CD4-positive, alpha-beta T cell treated with Interleukin-1 beta for 1 hour (primary cell): ENCODE measurements around the gene IL15.
"Not testable (repeated sequence)": the region's sequence is repeated elsewhere in the genome, so short reads cannot be mapped to it uniquely, and the experiment has no call there.

Source experiments
- DNase-seq, 2 donors: peaks; one replicate each; pipeline ENCODE4 v3.0.0-alpha.2; 2020 to 2022

IL15 gene

DNA sequence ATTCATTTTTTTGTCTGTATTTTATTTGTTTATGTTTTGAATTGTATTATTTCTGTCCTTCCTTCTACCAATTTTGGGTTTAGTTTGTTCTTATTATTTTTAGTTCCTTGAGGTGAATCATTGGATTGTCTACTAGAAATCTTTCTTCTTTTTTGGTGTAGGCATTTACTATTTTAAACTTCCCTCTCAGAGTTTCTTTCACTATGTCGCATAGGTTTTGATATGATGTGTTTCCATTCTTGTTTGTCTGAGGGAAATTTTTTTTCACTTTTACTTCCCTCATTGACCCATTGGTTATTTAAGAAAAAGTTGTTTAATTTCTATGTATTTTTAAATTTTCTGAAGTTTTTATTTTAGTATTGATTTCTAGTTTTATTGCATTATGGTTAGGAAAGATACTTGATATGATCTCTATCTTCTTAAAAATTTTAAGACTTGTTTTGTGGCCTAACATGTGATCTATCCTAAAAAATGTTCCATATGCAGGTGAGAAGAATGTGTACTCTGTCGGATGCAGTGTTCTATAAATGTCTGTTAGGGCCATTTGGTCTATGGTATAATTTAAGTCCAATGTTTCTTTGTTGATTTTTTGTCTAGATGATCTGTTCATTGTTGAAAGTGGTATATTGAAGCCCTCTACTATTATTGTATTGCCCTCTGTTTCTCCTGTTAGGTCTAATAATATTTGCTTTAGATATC, 68.8 kb downstream of the IL15 start:
- DNase-seq = no peak

DNA sequence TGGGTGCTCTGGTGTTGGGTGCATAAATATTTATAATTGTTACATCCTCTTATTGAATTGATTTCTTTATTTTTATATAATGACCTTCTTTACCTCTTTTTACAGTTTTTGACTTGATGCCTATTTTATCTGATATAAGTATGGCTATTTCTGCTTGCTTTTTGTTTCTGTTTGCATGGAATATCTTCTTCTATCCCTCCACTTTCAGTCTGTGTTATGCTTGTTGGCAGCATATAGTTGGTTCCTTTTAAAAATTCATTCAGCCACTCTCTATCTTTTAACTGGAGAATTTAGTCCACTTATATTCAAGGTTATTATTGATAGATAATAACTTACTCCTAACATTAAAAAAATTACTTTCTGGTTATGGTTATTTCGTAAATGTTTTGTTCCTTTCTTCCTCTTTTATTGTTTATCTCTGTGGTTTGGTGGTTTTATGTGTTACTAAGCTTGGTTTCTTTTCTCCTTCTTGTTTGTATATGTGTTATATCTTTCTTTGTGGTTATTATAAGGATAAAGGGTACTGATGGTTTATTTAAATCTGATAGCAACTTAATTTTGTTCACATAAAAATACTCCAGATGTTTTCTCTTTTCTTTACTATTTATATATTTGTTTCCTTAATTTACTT, 69.5 kb downstream of the IL15 start:
- DNase-seq = no peak

DNA sequence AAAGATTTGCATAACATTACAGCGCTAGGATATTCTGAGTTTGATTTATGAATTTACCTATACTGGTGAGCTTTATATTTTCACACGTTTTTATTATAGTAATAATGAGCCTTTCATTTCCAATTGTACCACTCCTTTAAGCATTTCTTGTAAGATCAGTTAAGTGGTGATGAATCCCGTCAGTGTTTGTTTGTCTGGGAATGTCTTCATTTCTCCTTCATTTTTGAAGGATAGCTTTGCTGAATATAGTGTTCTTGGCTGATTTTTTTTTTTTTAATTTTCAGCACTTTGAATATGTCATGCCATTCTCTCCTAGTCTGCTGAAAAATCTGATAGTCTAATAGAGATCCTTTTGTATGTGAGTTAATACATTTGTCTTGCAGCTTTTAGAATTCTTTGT, 70.1 kb downstream of the IL15 start:
- no peak for DNase-seq

DNA sequence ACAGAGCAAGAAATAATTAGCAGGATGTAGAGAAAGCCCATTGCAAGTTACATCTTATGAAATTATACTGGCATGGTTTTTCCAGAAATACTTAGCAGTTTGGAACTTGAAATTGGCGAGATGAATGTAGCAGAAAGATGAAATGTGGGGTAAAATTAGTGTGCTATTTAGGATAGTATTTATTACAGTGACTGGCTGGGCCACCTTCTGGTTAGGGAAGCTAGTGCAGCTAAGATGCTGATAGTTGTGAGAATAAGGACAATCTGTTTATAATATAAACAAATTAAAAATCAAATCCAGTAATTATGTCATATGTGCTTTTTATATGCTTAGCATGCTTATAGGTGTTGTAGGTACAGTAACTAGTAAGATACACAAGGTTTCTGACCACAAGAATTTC, 74.8 kb downstream of the IL15 start:
- DNase-seq = no peak

DNA sequence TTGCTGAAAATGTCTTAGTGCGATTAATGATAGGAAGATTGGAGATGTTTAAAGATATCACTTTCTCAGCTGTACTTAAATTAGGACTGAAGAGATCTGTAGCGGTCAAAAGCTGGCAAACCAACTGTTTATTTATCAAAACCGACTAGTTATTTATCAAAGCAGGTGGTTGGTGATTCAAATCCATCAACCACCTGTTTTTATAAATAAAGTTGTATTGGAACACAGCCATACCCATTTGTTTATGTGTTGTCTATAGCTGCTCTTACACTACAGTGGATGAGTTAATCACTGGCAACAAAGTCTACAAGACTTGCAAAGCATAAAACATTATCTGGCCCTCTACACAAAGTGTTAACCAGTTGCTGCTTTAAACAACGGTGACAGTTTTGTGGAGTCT, 76.8 kb downstream of the IL15 start:
- DNase-seq = no peak

DNA sequence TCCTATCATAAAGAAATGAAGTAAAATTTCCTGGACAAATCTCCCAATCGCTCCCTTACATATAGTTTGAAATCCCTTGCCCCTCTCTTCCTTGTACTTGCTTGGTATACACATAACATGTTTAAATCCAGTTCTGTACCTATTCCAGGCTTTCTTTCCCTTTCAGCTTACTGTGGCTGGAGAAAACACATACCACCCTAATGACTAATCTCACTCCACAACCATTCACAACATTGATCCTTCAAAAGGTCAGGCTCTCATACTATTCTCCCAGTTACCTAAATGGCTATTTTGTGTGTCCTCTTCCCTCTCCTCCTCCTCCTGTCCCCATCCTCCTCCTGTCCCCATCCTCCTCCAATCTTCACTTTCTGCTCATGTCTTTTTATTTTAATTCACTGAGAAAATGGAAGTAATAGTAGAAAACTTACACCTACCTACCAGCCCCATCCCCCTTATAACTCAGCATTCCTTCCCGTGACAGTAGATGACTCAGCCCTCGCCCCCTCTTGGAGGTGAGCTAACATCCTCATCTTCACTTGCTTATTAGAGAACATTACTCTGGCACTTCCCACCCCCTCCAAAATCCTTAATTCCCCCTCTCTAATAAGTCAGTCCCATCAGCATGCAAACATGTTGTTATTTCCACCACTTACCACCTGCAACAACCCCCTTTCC, 77.5 kb downstream of the IL15 start:
- no peak for DNase-seq

DNA sequence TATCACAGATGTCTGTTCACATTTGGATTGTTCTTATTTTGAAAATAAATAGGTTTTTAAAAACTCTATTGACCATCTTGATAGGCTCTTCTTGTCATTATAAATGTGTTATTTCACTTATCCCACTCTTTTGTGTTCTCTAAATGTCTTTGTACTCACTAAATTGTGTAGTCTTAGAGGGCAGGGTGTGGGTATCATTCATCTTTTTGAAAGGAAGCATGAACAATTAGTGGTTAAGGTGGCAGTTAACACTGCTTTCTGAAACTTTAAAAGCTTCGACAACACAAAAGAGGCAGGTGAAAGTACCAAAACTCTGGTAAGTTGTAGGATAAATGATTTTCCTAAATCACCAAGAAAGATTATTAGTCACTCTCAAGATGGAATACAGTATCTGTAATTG, 83.2 kb downstream of the IL15 start:
- DNase-seq = no peak

DNA sequence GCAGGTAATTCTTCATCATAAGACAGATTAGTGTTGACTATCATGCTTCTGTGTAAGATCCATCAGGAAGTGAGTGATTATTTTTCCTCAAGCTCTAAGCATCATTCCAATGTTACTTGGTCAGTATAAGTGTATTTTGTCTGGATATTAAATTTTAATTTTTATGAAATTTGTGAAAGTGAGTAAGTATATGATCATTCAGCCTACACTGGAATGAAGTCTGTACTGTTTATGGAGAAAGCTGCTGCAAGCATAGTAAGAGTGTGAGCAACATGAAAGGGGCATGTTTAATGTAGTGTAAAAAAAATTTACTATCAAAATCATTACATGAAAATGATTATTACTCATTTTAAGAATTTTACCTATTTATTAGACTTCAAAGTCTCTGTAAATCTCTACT, 84.8 kb downstream of the IL15 start:
- DNase-seq = no peak

DNA sequence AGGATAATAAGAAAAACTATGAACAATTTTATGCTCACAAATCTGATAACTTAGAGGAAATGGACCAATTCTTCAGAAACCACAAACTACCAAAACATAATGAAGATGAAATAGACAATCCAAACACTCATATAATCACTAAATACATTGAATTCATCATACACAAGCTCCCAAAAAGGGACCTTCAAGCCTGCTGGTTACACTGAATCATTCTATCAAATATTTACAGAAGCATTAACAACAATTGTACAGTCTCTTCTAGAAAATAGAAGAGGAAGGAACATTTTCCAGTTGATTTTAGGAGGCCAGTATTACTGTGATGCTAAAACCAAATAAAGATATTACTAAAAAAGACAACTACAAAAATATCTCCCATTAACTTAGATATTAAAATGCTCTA, 88.3 kb downstream of the IL15 start:
- DNase-seq = no peak

DNA sequence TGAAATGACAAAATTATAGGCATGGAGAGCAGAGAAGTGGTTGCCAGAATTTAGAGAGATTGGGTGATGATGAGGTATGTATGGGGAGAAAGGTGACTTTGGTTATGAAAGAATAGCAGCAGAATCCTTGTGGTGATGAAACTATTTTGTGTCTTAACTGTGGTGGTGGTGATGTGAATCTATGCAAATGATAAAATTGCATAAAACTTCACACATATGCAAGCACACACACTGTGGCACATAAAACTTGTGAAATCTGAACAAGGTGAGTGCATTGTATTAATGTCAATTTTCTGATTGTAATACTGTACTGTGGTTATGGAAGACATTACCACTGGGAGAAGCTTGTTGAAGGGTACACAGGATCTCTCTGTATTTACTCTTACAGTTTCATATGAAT, 91.0 kb downstream of the IL15 start:
- no peak for DNase-seq

DNA sequence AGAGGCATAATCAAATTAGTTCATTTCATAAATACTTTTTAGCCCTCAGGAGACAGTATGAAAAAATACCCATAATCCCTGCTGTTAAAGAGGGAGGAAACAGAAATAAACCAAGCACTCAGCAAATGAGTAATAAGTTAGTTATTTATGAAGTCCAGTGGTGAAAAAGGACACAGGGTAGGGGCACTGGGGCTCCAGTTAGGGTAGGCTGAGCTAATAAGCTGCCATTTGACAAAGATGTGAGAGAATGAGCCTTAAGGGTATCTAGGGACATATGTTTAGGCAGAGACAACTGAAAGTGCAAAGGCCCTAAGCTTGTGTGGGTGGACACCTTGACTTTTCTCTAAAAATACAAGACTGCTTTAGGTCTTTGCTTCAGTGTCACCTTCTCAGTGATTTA, 94.4 kb downstream of the IL15 start:
- DNase-seq = no peak

DNA sequence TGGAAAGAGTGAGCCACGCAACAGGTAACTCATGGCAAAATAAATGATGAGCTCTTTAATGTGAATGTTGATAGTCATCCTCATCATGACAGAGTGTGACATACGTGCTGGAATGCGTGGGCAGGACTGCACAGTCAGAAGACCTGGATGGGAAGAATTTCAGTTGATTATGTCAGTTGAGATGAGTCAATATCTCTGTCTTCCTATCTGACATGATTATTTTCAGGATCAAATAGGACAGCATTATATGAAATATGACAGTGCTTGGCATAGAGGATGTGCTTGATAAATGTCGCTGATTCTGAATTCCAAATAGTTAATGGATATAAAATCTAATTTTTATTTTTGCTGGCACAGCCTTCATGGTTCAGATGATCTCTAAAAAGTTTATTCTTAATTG, 95.1 kb downstream of the IL15 start:
- DNase-seq = no peak

DNA sequence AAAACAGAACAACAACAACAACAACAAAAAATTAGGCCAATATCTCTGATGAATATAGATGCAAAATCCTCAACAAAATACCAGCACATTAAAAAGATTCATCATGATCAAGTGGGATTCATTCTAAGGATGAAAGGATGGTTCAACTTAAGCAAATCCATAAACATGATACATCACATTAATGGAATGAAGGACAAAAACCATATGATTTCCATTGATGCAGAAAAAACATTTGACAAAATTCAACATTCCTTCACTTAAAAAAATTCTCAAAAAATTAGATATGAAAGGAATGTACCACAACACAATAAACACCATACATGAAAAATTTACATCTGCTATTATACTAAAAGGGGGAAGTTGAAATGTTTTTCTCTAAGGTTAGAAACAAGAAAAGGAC, 103.3 kb downstream of the IL15 start:
- DNase-seq = no peak

DNA sequence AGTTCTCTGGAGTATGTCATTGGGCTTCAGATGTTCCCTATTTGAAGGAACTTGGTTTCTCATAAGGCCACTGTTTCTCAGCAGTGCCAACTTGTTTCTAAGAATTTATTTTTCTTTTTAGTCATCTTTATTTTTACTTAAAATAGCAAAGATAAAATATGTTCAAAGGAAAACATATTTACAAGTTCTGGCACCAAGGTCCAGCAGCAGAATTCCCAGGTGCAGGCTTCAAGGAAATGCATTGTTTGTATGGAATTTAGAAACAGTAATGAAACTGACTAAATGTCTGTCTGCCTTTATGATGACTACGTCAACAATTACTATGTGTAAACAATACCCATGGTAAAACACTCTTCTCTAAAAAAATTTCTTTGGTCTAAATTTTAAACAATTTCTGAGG, 109.6 kb downstream of the IL15 start:
- DNase-seq = no peak

DNA sequence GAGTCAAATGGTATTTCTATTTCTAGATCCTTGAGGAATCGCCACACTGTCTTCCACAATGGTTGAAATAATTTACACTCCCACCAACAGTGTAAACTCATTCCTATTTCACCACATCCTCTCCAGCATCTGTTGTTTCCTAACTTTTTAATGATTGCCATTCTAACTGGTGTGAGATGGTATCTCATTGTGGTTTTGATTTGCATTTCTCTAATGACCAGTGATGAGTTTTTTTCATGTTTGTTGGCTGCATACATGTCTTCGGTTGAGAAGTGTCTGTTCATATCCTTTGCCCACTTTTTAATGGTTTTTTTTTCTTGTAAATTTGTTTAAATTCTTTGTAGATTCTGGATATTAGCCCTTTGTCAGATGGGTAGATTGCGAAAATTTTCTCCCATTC, 115.4 kb downstream of the IL15 start:
- DNase-seq = not testable (repeated sequence)

DNA sequence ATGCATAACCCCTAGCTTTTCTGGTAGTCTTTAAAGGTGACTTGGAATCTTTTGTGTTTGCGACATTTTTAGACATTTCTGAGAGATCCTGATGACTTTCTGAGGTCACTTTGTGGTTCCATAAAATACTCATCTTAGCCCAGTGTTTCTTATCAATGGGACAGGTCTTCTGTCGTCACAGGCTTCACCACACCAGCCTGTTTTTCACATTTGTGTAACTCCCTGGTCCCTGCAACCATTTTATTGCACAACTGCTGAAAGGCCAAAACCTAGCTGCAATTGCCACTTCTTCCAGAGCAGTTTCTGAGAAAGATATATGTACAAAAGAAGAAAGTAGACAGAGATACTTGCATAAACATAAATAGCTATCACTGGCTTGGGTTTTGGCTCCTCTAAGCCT, 120.9 kb downstream of the IL15 start:
- no peak for DNase-seq

DNA sequence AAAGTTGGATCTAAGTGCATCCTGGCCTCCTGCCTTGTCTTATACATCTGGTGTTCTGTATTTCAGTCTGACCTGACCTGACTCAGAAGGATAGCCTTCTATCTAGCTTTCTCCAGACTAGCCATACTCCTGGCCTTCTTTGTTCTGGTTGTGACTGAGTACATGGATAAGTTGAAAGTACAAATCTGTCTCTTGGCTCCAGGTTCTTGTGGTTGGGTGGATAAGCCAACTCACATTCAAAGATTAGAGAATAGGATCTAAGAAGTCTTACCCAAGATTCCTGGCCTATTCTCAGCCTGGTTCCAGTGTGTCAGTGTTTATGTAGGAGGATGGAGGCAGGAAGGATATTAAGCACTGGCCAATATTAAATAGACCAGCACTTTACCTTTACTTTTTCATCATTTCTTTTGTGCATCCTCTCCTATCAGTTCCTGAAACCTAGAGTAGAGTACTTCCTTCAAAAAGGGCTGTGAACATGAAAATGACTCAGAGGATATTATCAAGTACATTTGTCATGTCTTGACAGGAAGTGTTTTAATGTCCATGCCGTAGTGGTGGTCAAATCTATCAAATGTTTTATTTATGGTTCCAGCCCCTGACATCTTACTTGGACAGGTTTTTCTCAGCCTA, 123.5 kb downstream of the IL15 start:
- DNase-seq = no peak

DNA sequence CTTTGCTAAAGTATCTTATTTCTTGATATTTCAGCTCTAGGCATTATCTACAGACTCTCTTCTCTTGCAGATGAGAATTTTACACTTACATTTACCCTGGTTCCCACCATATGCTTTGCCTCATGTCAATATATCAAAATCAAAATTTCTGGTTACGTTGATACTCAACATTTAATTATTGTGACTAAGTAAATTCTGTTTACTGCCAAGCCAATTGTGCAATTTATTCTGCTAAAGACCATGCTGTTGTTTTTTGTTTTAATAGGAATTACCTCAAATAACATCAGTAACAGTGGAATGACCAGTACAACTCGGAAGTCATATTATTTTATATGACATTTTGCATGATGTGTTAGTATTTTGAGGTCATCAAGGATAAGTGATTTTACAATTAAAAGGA, 125.5 kb downstream of the IL15 start:
- DNase-seq = no peak

DNA sequence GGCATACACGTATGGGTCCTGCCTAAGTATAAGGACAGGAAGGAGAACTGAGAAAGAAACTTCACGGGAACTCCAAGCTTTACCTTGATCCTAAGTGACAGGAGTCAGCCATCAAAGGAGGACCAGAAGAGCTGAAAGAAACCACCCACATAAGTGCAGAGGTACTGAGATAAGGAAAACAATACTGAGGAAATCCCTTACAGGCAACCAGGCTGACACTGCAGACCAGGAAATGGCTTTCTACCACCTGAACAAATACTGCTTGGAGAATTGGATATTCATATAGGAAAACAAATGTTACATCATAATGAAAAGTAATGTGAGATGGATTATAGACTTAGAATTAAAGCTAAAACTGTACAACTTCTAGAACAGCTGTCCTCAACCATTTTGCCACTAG, 127.0 kb downstream of the IL15 start:
- DNase-seq = no peak

DNA sequence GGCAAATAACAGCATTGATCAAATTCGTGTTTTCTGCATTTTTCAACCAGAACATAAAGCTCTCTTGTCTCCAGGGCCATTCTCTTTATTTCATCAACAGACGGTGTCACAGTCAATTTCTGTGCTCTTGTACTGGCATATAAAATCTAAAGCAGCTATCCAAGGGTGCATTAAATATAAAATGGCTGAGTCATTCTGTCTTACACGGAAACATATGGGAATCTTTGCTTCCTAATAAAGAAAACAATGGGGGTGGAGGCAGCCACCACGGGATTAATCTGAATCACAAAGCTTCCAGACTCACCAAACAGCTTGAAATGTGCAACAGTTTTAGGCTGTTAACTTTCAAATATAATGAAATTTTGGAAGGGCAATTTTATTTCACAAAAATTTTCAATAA, 132.6 kb downstream of the IL15 start:
- no peak for DNase-seq

DNA sequence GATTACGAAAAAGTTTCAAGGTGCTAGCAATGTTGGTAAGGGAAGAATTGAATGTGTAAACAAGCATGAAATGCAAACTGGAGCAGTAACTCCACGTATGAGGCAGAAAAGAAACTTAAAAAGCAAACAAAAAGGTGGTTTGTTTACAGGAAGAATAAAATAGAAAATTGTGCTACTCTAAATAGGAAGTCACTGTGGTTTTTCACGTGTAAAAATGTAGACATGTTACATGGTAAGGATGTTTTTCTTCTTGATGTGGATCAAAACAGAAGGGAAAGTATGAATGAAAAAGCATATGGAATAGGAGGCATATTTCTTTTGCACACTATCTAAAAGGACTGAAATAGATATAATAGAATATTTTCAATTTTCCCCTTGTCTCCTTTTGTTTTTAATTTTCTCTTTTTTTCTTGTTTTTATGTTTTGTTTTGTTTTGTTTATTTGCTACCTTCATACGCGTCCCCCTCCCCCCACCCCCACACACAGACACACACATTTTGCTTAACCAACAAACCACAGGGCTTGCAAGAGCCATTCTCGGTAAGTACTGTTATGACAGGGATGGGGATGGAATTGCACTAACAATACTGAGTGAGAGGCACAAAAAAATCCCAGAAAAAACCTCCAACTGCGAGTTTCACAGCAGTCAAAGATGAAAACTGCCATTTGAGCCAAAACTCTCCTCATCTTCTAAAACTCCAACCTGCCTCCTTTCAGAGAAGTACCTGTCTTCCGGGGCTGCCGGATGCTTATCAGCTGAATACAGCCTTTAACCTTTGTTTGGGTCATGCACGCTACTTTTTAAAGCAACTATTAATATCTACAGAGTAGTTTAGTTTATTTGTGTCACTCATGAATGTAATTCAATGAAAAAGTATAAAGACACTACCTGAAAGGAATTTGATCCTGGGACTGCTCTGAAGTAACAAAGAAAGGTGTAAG, 135.8 kb downstream of the IL15 start:
- peak in 1 of 2 donors; percentile 0 for DNase-seq

DNA sequence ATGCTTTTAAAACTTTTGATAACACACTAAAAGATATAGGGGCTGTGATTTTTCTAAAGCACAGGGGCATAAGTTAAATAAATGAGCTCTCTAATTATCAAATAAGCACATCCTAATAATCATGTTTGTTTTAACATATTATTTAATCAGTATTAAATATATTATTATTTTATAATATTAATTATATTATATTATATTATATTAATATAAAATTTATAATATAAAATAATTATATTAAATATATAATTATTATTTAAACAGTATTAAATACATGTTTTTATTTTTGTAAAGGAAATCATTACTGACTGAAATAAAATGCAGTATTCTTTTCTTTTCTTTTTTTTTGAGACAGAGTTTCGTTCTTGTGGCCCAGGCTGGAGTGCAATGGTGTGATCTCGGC, 136.5 kb downstream of the IL15 start:
- no peak for DNase-seq

DNA sequence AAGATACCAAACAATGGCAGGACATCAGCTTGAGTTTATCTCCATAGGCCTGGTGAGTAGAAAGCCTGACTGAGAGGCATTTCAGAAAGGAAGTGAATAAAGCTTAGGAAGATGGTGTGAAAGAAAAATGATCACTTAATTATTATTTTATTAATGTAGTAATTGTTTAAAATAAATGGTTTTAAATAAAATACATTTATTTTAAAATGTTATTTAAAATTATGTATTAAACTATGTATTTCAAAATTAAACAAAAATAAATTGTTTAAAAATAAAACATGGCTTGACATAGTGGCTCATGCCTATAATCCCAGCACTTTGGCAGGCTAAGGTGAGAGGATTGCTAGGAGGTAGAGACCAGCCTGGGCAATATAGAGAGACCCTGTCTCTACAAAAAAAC, 145.8 kb downstream of the IL15 start:
- DNase-seq = no peak
